Measurements from ENCODE around the gene CABP1.

- TF ChIP-seq SP1 (IDR thresholded peaks at IDR 0.05) (no peak), CTCF (IDR thresholded peaks at IDR 0.05; ENCODE audit: low read depth, low read length, missing input control) (no peak), GABPA (IDR thresholded peaks at IDR 0.05 in 1 of 2, conservative IDR thresholded peaks at IDR 0.05 in 1 of 2) (no peak), ATF3 (IDR thresholded peaks at IDR 0.05) (no peak), RXRA (IDR thresholded peaks at IDR 0.05) (no peak), JUND (IDR thresholded peaks at IDR 0.05) (no peak), MAX (IDR thresholded peaks at IDR 0.05) (no peak), EGR1 (IDR thresholded peaks at IDR 0.05; ENCODE audit: low read depth in 2 of 2) (no peak), TAF1 (conservative IDR thresholded peaks at IDR 0.05) (no peak), ZBTB33 (IDR thresholded peaks at IDR 0.05) (no peak)
These were observed 22.5 kb downstream of the CABP1 start for GRCh38 chr12:120662879-120663278.
